SK-N-MC (cell line): Measurements from ENCODE around the gene MIEN1.

Experiments used
- EZH2 ChIP-seq: fragments of 200-600 bp; sonication (generic); IDR thresholded peaks from one replicate; pipeline ENCODE4 v1.6.1; 2017; ENCODE audit warnings: antibody characterized with exemption
- FOXP2 ChIP-seq: optimal IDR thresholded peaks from 2 replicates; pipeline ENCODE3; 2011; ENCODE audit warnings: mild to moderate bottlenecking, moderate library complexity; ENCODE audit not compliant: insufficient read depth; ENCODE audit errors: extremely low read length, control extremely low read depth
- POLR2AphosphoS5 ChIP-seq: IDR thresholded peaks from 2 replicates; pipeline ENCODE4 v1.6.1; 2012; ENCODE audit warnings: mild to moderate bottlenecking, low read depth, low read length, borderline replicate concordance

DNA sequence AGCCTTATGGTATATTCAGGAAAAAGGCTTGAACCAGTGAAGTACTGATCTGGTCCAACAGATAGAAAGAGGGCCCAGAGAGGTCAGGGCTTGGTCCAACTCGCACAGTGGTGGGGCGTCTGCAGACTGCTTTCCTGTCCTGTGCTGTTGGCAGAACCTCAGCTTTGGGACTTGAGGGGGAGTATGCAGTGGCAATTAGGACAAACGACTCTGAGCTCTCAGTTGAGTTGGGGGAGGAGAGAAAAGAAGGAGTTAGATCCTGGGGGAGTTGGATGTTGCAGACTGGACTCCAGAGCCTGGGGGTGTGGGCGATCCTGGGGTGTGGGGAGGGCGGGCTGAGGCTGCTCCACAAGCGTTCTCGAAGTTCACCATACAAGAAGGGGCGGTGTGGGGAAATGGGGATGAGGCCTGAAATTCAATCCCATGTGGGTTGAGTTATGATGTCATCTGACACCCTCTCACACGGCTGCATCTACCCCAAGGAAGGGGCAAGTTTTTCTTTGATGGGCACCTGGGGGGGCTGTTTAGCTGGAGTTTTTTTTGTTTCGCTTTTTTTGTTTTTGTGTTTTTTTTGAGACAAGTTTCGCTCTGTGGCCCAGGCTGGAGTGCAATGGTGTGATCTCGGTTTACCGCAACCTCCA lies 22.0 kb upstream of the MIEN1 start:
- no peak for TF ChIP-seq POLR2AphosphoS5
- no peak for TF ChIP-seq EZH2
- TF ChIP-seq FOXP2, result no peak
